Measurements from ENCODE around the gene SLC9A1.
A peak's percentile ranks its signal among the peaks of the same experiment; 100 is the strongest.

Gene SLC9A1

DNA sequence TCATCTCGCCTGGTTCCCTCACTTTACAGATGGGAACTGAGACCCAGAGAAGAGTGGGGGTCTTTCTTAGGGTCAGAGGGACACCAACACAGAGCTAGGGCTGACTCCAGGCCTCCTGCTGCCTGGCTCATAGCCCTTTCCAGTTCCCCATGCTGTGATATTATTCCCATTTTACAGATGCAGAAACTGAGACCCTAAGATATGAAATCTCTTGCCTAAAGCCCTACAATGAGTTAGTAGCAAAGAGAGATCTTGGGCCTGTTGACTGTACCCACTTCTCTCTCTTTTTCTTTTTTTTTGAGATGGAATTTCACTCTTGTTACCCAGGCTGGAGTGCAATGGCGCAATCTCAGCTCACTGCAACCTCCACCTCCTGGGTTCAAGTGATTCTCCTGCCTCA, 49.9 kb downstream of the SLC9A1 start:
- no peak for DNase-seq (ENCODE audit: low spot score)

DNA sequence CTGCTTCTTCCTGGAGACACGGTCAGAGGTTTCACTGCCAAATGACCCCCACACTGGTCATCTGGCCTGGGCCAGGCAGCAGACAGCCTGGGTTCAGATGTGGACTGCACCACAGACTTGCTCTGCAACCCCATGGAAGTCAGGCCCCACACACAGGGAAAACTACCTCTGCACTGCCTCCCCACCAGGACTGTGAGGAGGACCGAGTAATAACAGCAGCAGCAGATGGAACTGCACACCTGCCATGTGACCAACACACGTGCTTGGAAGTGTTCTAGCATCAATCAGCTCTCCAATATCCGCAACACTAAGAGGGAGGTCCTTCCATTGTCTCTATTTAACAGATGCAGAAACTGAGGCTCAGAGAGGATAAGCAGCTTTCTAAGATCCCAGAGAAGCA, 51.4 kb downstream of the SLC9A1 start:
- no peak for DNase-seq (ENCODE audit: low spot score)

DNA sequence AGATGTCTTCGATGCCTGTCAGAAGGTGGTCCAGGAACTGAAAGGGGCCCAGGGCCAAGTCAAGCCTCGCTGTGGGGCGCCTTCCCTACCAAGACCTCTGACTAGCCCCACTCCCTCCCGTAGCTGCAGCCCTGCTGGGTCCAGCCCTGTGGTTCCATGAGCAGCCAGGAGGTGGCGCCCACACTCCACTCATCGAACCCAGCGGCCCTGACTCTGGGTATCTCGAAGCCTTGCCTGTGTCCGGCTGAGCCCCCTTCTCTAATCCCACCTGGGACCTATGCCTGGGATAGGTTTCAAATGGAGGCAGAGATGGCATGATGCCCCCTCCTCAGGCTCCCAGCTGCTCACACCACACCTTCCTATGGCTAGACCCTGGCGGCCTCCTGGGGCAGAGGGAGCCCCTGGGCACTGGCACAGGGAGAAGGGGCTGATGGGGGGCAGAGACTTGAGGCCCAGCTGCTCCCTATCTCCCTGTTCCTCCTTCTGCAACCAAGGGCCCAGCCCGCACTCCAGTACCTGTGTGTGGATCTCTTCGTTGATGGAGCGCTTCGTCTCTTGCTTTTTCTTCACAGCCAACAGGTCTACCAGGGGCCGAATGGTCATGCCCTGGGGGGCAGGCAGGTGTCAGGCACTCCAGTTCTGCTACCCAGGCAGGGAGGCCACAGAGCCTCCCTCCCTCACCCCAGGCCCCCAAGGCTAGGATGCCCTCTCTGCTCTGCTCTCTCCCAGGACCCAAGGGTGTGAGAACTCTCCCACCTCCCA, 52.0 kb downstream of the SLC9A1 start:
- DNase-seq (ENCODE audit: low spot score): peak; percentile 63

DNA sequence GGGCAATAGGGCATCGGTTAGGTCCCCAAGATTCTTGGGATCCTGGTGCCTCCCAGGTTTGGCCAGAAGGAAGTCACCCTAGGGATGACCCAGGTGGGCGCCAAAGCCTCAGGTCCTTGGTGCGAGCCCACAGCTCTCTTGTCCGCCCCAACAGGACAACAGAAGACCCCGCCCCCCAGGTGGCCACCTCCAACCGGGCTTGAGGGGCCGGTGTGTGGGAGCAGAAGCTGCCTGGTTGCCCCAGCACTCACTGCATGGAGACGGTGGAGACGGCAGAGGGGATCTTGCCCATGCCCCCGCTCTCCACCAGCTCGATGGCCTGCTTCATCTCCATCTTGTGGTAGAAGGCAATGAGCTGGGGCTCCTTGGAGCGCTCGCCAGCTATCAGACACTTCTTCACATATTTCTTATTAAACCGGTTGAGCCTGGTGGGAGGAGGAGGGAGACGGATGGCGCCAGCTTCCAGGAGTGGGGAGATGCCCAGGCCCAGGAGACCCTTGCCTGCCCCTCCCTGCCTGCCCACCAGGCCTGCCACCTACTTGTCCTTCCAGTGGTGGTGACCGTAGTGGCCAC, 52.7 kb downstream of the SLC9A1 start:
- DNase-seq (ENCODE audit: low spot score): no peak

DNA sequence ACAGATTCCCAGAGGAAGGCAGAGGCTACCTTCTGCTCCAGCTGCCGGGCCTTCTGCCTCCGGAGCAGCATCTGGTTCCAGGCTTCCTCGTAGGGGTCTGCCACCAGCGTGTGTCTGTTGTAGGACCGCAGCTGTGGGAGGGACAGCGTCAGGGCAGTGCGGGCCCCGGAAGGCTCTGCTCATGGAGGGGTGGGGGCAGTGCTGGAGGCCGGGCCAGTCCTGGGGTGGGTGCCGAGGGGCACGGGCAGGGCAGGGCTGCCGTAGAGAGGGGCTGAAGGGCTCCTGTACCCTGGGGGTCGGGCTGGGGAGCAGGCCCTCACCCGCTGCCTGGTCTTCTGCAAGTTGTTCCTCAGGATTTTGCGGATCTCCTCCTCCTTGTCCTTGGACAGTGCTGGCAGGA, 53.2 kb downstream of the SLC9A1 start:
- no peak for DNase-seq (ENCODE audit: low spot score)

DNA sequence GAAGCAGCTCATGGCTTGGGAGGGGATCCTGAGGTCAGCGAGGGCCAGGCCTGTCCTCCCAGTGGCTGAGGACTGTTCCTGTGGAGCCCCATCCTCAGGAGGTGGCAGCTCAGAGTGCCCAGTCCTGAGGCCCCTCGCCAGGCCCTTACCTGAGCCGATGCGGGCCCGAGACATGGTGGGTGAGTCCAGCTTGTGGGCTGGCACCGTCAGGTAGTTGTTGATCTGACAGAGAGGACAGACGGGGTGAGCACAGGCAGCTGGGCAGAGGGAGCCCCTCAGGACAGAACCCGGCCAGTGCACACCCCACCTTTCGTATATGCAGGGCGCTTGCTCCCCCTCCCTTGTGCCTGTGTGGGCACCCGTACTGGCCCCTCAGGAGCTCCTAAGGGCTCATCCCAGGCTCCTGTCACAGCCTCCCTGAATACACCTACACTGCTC, 53.9 kb downstream of the SLC9A1 start:
- DNase-seq (ENCODE audit: low spot score): no peak

DNA sequence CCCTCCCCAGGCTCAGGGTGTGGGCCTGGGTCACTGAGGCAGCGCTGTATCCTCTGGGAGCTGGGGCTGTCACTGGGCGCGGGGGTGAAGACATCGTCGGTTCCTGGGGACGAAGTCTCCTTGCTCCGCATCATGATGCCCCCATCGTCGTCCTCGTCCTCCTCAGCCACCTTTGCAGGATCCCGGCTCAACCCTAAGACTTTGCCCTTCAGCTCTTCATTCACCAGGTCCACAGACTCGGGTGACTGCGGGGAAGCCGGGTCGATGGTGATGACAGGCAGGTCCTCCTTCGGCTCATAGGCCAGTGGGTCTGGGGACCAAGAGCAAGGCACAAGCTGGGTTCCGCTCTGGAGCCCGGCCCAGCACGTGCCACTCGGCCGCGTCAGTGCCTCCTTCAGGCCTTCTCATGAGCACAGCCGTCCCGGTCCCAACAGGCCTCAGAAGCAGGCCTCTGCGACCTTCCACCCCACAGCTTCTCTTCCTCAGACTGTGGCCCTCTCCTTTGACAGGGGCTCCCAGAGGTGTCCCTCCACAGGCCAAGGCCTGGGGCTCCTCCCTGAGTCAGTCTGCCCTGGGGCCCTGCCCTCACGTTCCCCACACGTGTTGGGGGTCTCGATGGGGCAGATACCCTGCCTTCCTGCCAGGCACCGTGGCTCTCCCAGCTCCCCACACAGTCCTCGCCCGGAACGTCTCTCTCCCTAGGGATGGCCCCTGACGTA, 54.4 kb downstream of the SLC9A1 start:
- DNase-seq (ENCODE audit: low spot score): no peak

DNA sequence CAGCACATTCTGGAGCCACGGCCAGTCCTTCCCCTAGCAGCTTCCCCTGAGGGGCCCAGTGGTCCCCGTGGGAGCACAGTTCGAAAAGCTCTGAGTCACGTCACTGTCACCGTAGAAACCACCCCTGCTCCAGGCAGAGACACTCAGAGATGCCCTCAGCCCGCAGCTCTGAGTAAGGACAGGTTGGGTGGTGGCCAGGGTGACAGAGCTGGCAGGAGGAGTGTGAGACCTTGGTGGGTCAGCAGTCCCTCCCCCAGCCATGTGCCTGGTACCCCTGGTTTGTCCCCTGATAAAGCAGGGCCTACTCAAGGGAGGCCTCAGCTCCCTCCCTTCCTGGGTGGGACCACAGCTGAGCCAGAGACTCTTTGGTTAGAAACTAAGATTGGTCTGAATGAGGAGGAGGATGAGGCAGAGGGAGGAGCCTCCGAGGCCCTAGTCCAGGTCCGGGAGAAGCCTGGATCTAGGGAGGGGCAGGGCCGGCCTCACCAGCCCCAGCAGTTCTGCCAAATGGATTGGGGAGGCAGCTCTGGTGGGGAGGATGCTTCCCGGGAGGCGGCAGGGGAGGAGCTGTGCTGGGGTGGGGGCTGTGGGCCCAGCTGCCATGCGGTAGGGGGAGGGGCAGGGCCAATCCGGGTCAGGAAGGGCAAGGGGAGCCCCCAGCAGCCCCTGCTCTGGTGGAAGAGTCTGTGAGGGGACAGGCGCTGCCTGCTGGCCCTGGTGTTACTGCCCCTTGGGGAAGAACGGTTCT, 55.2 kb downstream of the SLC9A1 start:
- peak; percentile 67 for DNase-seq (ENCODE audit: low spot score)

DNA sequence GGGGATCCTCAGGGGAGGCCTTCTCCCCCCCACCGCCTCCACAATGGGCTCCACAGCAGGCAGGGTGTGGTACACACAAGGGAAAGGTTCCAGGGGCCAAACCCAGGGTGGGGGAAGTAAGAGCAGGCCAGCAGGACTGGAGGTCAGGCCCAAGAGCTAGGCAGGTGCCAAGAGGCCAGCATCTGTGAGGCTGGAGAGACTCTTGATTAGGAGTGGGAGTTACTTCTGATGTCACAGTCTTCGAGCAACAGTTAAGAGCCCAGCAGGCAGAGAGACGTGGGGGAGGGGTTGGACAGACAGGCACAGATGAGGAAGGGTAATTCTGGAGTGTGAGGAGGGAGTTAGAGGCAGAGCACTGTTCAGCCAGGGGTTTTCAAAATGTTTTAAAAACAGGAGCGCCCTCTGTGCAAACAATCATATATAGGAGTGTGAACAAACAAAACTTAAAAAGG, 55.8 kb downstream of the SLC9A1 start:
- peak; percentile 78 for DNase-seq (ENCODE audit: low spot score)

DNA sequence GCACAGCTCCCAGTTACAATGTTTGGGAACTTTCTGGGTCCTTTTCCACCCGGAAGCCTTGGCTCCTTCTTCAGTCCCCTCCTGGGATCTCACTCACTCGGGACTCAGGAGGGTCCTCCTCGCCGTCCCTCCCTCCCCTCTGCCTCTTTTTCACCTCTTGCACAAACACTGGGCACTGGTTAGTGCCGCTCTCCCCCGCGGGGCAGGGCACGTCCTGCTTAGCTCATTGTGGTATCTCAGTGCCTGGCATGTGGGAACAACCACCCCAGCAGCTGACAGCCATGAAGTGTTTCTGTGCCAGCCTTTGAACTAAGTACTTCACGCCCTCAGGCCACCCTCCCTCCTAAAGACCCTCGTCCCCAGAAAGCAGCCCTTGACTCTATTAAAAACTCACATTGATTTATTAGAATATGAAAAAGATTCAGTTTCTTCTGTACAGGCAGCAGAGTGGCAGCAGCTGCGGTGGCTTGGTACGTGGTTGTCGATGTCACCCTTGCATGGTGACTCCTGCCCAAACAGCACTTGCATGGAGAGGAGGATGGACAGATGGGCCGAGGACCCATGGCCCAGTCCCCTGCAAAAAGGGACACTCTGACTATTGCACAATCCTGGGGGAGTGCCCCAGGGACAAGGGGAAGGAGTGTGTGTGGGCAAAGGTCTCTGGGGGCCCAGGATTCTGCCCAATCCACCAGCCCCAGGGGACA, 56.3 kb downstream of the SLC9A1 start:
- DNase-seq (ENCODE audit: low spot score): no peak

DNA sequence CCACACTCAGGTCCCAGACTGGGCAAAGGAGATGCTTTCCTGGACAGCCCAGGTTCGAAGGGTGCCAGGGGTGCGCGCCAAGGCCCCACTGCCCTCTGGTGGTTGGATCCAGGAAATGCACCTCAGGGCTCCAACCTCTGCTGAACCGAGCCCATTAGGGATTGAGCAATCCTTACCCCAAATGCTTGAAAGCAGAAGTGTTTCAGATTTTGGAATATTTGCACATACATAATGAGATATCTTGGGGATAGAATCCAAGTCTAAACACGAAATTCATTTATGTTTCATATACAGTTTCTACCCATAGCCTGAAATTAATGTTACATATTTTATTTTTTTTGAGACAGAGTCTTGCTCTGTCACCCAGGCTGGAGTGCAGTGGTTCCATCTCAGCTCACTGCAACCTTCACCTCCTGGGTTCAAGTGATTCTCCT, 57.4 kb downstream of the SLC9A1 start:
- DNase-seq (ENCODE audit: low spot score): peak; percentile 63

DNA sequence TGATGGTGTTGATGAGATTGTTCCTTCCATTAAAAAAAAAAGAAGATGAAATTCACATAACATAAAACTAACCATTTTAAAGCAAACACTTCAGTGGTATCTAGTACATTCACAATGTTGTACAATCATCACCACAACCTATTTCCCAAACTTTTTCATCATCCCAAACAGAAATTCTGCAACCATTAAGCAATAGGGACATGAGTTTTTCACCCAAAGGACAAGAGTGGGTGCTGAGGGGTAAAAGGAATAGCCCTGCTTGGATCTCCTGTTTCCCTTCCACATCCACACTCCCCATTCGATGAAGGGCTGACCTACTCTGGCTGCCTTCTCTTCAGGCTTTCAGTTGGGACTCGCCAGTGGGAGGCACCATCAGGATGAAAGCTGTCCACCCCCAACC, 59.3 kb downstream of the SLC9A1 start:
- DNase-seq (ENCODE audit: low spot score): no peak

DNA sequence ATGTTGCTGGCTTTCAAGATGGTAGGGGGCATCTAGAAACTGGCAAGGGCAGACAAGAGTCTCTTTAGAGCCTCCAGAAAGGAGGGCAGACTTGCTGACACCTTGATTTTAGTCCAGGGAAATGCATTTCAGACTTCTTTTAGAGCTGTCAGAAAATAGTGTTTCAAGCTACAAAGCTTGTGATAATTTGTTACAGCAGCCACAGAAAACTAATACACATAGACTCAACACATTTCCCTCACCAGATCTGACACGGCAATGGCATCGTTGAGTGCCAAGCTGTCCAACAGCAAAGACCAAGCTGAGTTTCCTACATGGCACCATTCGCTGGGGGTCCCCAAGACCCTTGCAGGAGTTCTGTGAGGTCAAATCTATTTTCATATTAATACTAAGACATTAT, 62.0 kb downstream of the SLC9A1 start:
- no peak for DNase-seq (ENCODE audit: low spot score)

DNA sequence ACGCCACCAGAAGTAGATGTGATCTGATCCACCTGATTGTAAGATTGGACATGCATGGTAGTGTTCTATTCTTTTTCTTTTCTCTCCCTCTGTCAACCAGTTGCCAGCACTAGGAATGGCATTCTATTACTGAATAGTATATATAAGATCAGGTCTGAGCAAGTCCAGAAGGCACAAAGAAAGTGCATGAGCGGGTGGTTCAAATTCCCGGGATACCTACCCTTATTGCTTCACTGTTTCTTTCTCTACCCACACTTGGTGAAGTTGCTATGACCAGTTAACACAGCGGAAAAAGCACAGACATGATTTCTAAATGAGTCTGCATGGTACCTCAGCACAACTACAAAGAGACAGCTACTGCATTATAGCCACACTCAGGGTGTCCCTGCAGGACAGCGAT, 64.0 kb downstream of the SLC9A1 start:
- no peak for DNase-seq (ENCODE audit: low spot score)

DNA sequence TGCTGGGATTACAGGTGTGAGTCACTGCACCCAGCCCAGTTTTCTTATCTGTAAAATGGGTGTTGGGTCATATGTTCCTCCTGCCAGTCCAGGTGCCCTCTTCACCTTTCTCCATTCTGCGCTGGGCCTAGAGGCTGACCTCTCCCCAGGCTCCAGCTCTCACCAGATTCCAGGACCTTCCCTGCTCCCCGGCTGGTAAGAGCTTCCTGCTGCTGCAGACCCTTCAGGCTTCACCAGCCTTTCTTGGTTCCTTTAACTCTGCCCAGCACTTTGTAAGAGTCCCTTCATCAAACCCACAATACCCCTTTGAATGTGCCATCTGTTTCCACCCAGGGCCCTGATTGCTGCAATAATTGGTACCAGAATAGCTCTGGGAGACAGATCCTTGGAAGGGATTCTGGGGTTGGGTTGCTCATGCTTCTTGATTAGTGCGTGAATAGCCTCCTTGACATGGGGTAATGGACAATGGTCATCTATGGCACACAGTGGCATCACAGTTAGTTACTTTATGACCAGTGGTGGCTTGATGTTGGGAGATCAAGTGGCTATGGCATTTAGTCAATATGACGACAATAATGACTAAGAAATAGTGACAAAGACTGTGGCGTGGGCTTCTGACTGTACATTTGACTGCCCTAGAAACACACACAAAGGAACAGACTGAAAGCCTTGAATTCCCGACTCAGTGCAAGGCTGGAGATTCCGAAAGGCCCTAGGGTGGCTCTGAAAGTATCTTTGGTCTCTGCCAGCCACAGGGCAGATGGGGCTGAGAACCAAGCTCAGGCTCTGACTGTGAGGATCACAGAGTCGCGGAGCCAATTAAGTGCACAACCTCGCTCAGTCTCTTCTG, 67.3 kb downstream of the SLC9A1 start:
- no peak for DNase-seq (ENCODE audit: low spot score)

DNA sequence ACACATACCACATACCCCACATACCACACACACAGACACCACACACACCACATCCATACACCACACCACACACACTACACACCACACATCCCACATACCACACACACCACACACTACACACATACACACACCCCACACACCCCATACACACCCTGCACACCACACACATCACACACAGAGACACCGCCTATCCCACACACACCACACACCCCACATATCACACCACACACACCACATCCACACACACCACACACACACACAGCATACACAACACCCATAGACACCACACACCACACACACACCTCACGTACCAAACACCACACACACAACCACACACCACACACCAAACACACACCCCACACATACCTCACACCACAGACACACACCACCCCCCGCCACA, 68.3 kb downstream of the SLC9A1 start:
- DNase-seq (ENCODE audit: low spot score): no peak

DNA sequence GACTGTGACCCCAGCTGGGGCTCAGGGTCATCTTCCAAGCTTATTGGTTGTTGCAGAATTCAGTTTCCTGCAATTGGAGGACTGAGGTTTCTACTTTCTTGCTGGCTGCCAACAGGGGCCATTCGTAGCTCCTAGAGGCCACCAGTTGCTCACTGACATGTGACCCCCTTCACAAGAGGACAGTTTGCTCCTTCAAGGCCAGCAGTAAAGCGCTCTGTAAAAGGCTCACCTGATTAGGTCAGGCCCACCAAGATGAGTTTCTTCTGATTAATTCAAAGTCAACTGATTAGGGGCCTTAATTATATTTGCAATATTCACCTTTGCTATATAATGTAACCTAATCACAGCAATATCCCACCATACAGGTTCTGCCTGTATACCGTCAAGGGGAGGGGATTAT, 68.9 kb downstream of the SLC9A1 start:
- DNase-seq (ENCODE audit: low spot score): no peak

DNA sequence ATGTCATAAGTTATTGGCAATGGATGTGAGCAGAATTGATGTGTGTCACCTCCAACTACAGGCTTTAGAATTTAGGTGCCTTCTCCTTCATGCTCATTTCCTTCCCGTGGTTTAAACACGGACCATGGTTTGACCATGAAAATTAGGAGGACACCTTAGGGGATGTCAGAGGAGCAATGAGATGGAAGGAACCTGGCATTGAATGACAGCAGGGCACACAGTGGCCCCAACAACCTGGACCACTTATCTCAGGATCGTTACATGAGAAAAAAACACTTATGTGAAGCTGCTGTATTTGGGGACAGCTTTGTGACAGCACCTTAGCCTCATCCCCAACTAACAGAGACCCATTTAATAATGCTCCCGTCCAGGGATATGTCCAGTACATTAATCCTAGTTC, 70.8 kb downstream of the SLC9A1 start:
- no peak for DNase-seq (ENCODE audit: low spot score)

DNA sequence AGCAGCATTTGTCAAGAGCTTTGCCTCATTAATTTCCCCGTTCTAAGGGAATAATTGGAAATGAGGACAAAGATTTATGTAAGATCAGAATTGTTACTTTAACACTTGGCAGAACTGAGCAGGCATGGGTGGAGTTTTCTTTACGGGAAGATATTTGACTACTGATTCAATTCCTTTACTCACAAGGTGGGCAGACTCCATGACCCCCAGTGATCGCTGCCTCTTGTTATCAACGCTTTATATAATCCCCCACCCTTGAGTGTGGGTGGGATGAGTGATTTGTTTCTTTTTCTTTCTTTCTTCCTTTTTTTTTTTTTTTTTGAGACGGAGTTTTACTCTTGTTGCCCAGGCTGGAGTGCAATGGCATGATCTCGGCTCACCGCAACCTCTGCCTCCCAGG, 77.0 kb downstream of the SLC9A1 start:
- DNase-seq (ENCODE audit: low spot score): no peak

DNA sequence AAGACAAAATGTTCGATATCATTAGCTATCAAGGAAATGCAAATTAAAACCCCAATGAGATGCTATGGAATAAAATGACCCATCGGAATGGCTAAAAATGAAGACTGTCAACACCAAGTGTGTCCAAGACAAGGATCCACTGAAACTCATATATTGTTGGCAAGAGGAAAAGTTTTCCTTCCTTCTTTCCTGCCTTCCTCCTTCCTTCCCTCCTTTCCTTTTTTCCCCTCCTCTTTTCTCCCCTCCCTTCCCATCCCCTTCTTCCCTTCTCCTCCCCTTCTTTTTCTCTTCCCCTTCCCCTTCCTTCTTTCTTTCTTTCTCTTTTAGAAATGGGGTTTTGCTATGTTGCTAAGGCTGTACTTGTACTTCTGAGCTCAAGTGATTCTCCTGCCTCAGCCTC, 78.1 kb downstream of the SLC9A1 start:
- DNase-seq (ENCODE audit: low spot score): no peak
